IPS-NIHi7 (cell line): Measurements from ENCODE around the gene FBXL17.
"Not testable (repeated sequence)": the region's sequence is repeated elsewhere in the genome, so short reads cannot be mapped to it uniquely, and the experiment has no call there.

Experiments
- DNase-seq: peaks from one replicate; pipeline ENCODE4 v3.0.0; 2012; ENCODE audit warnings: mixed read lengths; ENCODE audit errors: extremely low spot score

The FBXL17 gene

GRCh38 chr5:108381954-108382783 lies at the start of gene FBXL17:
Gene FBXL17, minus strand, starts transcription at chr5:108382098.
- peak; percentile 94 for DNase-seq

- DNase-seq: no peak
Observed at GRCh38 chr5:108430931-108431608, 49.2 kb upstream of the FBXL17 start.

- DNase-seq: no peak
Observed at GRCh38 chr5:108421713-108422112, 39.8 kb upstream of the FBXL17 start.

GRCh38 chr5:108420755-108421154 lies 38.9 kb upstream of the FBXL17 start:
- DNase-seq: no peak

- DNase-seq: no peak
Observed at GRCh38 chr5:108420158-108420557, 38.3 kb upstream of the FBXL17 start.

- no peak for DNase-seq
Observed at GRCh38 chr5:108418197-108418596, 36.3 kb upstream of the FBXL17 start.

GRCh38 chr5:108417166-108417670 lies 35.3 kb upstream of the FBXL17 start:
- DNase-seq: no peak

GRCh38 chr5:108415726-108416125 lies 33.8 kb upstream of the FBXL17 start:
- no peak for DNase-seq

GRCh38 chr5:108409786-108410185 lies 27.9 kb upstream of the FBXL17 start:
- DNase-seq: no peak

- not testable (repeated sequence) for DNase-seq
Observed at GRCh38 chr5:108405201-108405600, 23.3 kb upstream of the FBXL17 start.

- no peak for DNase-seq
Observed at GRCh38 chr5:108398964-108399363, 17.1 kb upstream of the FBXL17 start.

- DNase-seq: not testable (repeated sequence)
Observed at GRCh38 chr5:108396837-108397236, 14.9 kb upstream of the FBXL17 start.

- no peak for DNase-seq
Observed at GRCh38 chr5:108387758-108388157, 5.9 kb upstream of the FBXL17 start.

- no peak for DNase-seq
Observed at GRCh38 chr5:108386345-108387061, 4.6 kb upstream of the FBXL17 start.

- DNase-seq: no peak
Observed at GRCh38 chr5:108384741-108385140, 2.8 kb upstream of the FBXL17 start.

GRCh38 chr5:108382784-108383330 lies 959 bp upstream of the FBXL17 start:
- peak; percentile 15 for DNase-seq

GRCh38 chr5:108381350-108381953 lies 446 bp downstream of the FBXL17 start:
- DNase-seq: peak; percentile 50

GRCh38 chr5:108380531-108381349 lies 1.2 kb downstream of the FBXL17 start:
- DNase-seq: peak; percentile 60

- no peak for DNase-seq
Observed at GRCh38 chr5:108379722-108380530, 2.0 kb downstream of the FBXL17 start.

- DNase-seq: no peak
Observed at GRCh38 chr5:108375768-108376167, 6.1 kb downstream of the FBXL17 start.
